Endothelial cell of umbilical vein (primary cell): Measurements from ENCODE around the gene KCP. TPM values are rescaled to one million over a fixed set of nuclear protein-coding genes. Genes with fewer than 3 reads are reported as not detected.

Source experiments
- BruUV-seq: library from RNA; stranded (reverse); fragments of 400-500 nt; replicated peaks from 2 replicates; lab custom pipeline; 2021; lab: Mats Ljungman, UMichigan
- CTCF ChIA-PET: fragments of 300-600, 350-600 bp; sonication (Branson Sonifier 250); formaldehyde crosslinking; loops from one replicate; lab custom pipeline; 2021; ENCODE audit warnings: antibody characterized with exemption, inconsistent platforms; lab: Charles Lee
- POLR2A ChIA-PET: fragments of 300-600, 350-600 bp; sonication (Branson Sonifier 250); formaldehyde crosslinking; loops from one replicate; lab custom pipeline; 2021; ENCODE audit warnings: antibody characterized with exemption, inconsistent platforms; lab: Charles Lee
- DNase-seq: peaks from one replicate; pipeline ENCODE4 v3.0.0-alpha.2; 2011; ENCODE audit warnings: low read depth, low spot score
- FAIRE-seq: peaks from 2 replicates; lab custom pipeline; 2011; peaks lifted over from hg19 to GRCh38; lab: Jason Lieb, UNC
- H2AFZ ChIP-seq: 2 replicates; pipeline ENCODE4 v1.6.0; 2012; ENCODE audit warnings: low read depth, low read length, control low read depth, inconsistent platforms
- H3K27ac ChIP-seq: 2 replicates; pipeline ENCODE4 v1.5.1; 2011; ENCODE audit warnings: low read depth, mild to moderate bottlenecking, control low read depth, low read length, moderate library complexity; ENCODE audit not compliant: insufficient read depth
- H3K27me3 ChIP-seq, 2 experiments: 2 replicates each; pipeline versions ENCODE4 v1.6.0 to v1.6.1; 2011; ENCODE audit warnings: low read length in 2 of 2, mixed read lengths in 1 of 2; ENCODE audit not compliant: control insufficient read depth in 2 of 2, insufficient read depth in 2 of 2
- H3K36me3 ChIP-seq, 2 experiments: 2 replicates in 1 of 2; 3 replicates in 1 of 2; pipeline ENCODE4 v1.5.1; 2011; ENCODE audit warnings: low read length in 2 of 2, mild to moderate bottlenecking in 1 of 2, moderate library complexity in 1 of 2; ENCODE audit not compliant: control insufficient read depth in 2 of 2, insufficient read depth in 2 of 2; ENCODE audit errors: extremely low read depth in 1 of 2
- H3K4me1 ChIP-seq: 3 replicates; pipeline ENCODE4 v1.5.1; 2011; ENCODE audit warnings: mild to moderate bottlenecking, low read length; ENCODE audit not compliant: control insufficient read depth, insufficient read depth; ENCODE audit errors: extremely low read depth
- H3K4me2 ChIP-seq: 2 replicates; pipeline ENCODE4 v1.6.1; 2011; ENCODE audit warnings: low read length, control low read depth, mixed read lengths; ENCODE audit not compliant: insufficient read depth
- H3K4me3 ChIP-seq, 3 experiments: fragments of 200-600 bp in 1 of 3; sonication (generic), shearing (Covaris generic) in 1 of 3; replicated peaks in 1 of 3; 2 replicates each; pipeline ENCODE4 v1.5.1; 2011 to 2016; ENCODE audit warnings: control low read depth in 3 of 3, low read length in 3 of 3, mild to moderate bottlenecking in 2 of 3, inconsistent platforms in 1 of 3, low read depth in 1 of 3, moderate library complexity in 1 of 3; ENCODE audit not compliant: insufficient read depth in 1 of 3
- H3K79me2 ChIP-seq: 2 replicates; pipeline ENCODE4 v1.6.0; 2012; ENCODE audit warnings: low read length, inconsistent platforms; ENCODE audit not compliant: control insufficient read depth, insufficient read depth
- H3K9ac ChIP-seq: replicated peaks from 2 replicates; pipeline ENCODE3; 2011; ENCODE audit warnings: low read length, control low read depth; ENCODE audit not compliant: insufficient read depth; ENCODE audit errors: extremely low read depth
- H3K9me1 ChIP-seq: replicated peaks from 3 replicates; pipeline ENCODE4 v1.6.0; 2011; ENCODE audit warnings: mild to moderate bottlenecking, low read length; ENCODE audit not compliant: control insufficient read depth, insufficient read depth; ENCODE audit errors: extremely low read depth
- H3K9me3 ChIP-seq: replicated peaks from 2 replicates; pipeline ENCODE4 v1.5.1; 2012; ENCODE audit warnings: low read length, inconsistent platforms; ENCODE audit not compliant: control insufficient read depth, insufficient read depth
- H4K20me1 ChIP-seq: replicated peaks from 2 replicates; pipeline ENCODE3; 2011; ENCODE audit warnings: mild to moderate bottlenecking, low read length; ENCODE audit not compliant: control insufficient read depth, insufficient read depth; ENCODE audit errors: extremely low read depth
- EZH2 ChIP-seq: IDR thresholded peaks from 2 replicates; pipeline ENCODE4 v1.6.1; 2012; ENCODE audit warnings: borderline replicate concordance, low read depth, mild to moderate bottlenecking, moderate library complexity, low read length, inconsistent platforms; ENCODE audit not compliant: severe bottlenecking
- FOS ChIP-seq: IDR thresholded peaks from 2 replicates; pipeline ENCODE4 v1.6.1; 2011; ENCODE audit warnings: mild to moderate bottlenecking, low read length, moderate library complexity, borderline replicate concordance; ENCODE audit not compliant: insufficient read depth
- GATA2 ChIP-seq: IDR thresholded peaks from 2 replicates; pipeline ENCODE4 v1.7.0; 2011; ENCODE audit warnings: low read depth, mild to moderate bottlenecking, moderate library complexity, mixed read lengths, low read length; ENCODE audit not compliant: insufficient read length, insufficient read depth
- JUN ChIP-seq: IDR thresholded peaks from 2 replicates; pipeline ENCODE4 v1.6.1; 2011; ENCODE audit warnings: borderline replicate concordance, low read depth; ENCODE audit not compliant: insufficient read length, insufficient read depth
- MAX ChIP-seq: IDR thresholded peaks from 2 replicates; pipeline ENCODE4 v1.6.1; 2011; ENCODE audit not compliant: insufficient read depth, insufficient read length
- MYC ChIP-seq: IDR thresholded peaks from one replicate; pipeline ENCODE4 v1.6.1; 2011; ENCODE audit warnings: mild to moderate bottlenecking, low read depth, low read length
- POLR2A ChIP-seq: IDR thresholded peaks from 2 replicates; pipeline ENCODE4 v1.6.1; 2012; ENCODE audit warnings: low read depth, mild to moderate bottlenecking, control low read depth, low read length
- POLR2AphosphoS5 ChIP-seq: IDR thresholded peaks from 2 replicates; pipeline ENCODE4 v1.6.1; 2012; ENCODE audit warnings: low read depth, mild to moderate bottlenecking, control low read depth, low read length, moderate library complexity; ENCODE audit not compliant: insufficient read depth
- dilution Hi-C: fragments of 300-500 bp; cut with MboI; formaldehyde crosslinking; loops from one replicate; pipeline ENCODE4 v1.15.0; 2019; ENCODE audit warnings: low sequenced_read_pairs; ENCODE audit not compliant: extremely low pct_ligation_motif_present
- intact Hi-C: fragments of 100-400 bp; cut with micrococcal nuclease; formaldehyde crosslinking; loops from one replicate; pipeline ENCODE4 v1.10.0; 2022
- polyA plus RNA-seq, 4 experiments: library from polyadenylated mRNA; depleted of rRNA in 3 of 4; stranded (reverse) in 3 of 4; unstranded in 1 of 4; fragments of >200 nt; gene quantifications; 2 replicates each; pipeline versions ENCODE4 v1.2.1 to v1.2.3, GENCODE V29; 2011 to 2012; ENCODE audit warnings: missing spikeins in 1 of 4
- total RNA-seq: library from RNA; stranded (reverse); gene quantifications from 2 replicates; pipeline ENCODE4 v1.2.3, GENCODE V29; 2021
- TF ChIP-seq, protein P1 (sequence below), 2 donors: IDR thresholded peaks; 1 replicate in 1 of 2; 2 replicates in 1 of 2; pipeline ENCODE4 v1.5.1; 2011; ENCODE audit warnings: low read length in 2 of 2, mild to moderate bottlenecking in 2 of 2, moderate library complexity in 2 of 2, control low read depth in 1 of 2, inconsistent platforms in 1 of 2, low read depth in 1 of 2; ENCODE audit not compliant: insufficient read depth in 1 of 2; ENCODE audit errors: extremely low read depth in 1 of 2

KCP gene
- total and polyA plus RNA-seq, 2 donors (not counting 3 experiments of a cell fraction or from before 2014, with no cell fraction given), result not detected

- Histone ChIP-seq H3K9me1 (no peaks in the 10 kb centered on the region), H3K4me2 (no peak overlapping the region), H3K36me3 (peaks cover 0 to 14% of the 10 kb centered on the region in 2 experiments), H3K4me1 (peaks cover 9% of the 10 kb centered on the region), H3K27me3 (peaks cover 2% of the 10 kb centered on the region in 2 experiments), H3K9me3 (no peaks in the 10 kb centered on the region), H3K9ac (no peak overlapping the region), H3K79me2 (peaks cover 10% of the 10 kb centered on the region), H3K27ac (no peak overlapping the region), H3K4me3 (no peak overlapping the region), H4K20me1 (no peaks in the 10 kb centered on the region), H2AFZ (no peak overlapping the region)
- intact Hi-C loops, result no loop called here
- ChIA-PET CTCF (interaction anchor here (0.9 to 2.0 kb wide), 2 partner anchors 11 to 25 kb away, joined by 3 to 6 read pairs; no protein-coding TSS in a partner anchor), POLR2A (no interaction called here)
- TF ChIP-seq GATA2 (no peak), POLR2AphosphoS5 (no peak), JUN (no peak), EZH2 (no peak), FOS (no peak), POLR2A (no peak), MYC (no peak), MAX (no peak)
- TF ChIP-seq, protein P1, sequence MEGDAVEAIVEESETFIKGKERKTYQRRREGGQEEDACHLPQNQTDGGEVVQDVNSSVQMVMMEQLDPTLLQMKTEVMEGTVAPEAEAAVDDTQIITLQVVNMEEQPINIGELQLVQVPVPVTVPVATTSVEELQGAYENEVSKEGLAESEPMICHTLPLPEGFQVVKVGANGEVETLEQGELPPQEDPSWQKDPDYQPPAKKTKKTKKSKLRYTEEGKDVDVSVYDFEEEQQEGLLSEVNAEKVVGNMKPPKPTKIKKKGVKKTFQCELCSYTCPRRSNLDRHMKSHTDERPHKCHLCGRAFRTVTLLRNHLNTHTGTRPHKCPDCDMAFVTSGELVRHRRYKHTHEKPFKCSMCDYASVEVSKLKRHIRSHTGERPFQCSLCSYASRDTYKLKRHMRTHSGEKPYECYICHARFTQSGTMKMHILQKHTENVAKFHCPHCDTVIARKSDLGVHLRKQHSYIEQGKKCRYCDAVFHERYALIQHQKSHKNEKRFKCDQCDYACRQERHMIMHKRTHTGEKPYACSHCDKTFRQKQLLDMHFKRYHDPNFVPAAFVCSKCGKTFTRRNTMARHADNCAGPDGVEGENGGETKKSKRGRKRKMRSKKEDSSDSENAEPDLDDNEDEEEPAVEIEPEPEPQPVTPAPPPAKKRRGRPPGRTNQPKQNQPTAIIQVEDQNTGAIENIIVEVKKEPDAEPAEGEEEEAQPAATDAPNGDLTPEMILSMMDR (IDR thresholded peaks at IDR 0.05; ENCODE audit: extremely low read depth in 1 of 2, insufficient read depth in 1 of 2, low read depth in 1 of 2, low read length in 2 of 2), result no peak
- DNase-seq, result no peak
- dilution Hi-C loops, result no loop called here
- no peak for FAIRE-seq
- no TSS peak for BruUV-seq
Measured at GRCh38 chr7:128867241-128867640, 43.3 kb downstream of the KCP start.
